Fibroblast of the aortic adventitia (primary cell): ENCODE data around the gene LGALS7. TPM values are rescaled to one million over a fixed set of nuclear protein-coding genes. Genes with fewer than 3 reads are reported as not detected.

Source experiments
- DNase-seq: peaks from one replicate; pipeline ENCODE4 v3.0.0-alpha.2; 2010; ENCODE audit warnings: low read depth
- H3K4me3 ChIP-seq: 2 replicates; pipeline ENCODE4 v1.5.1; 2011; ENCODE audit warnings: low read depth, mild to moderate bottlenecking, control low read depth, low read length, moderate library complexity
- total RNA-seq: library from RNA; depleted of rRNA; stranded (reverse); fragments of >200 nt; gene quantifications from 2 replicates; pipeline ENCODE4 v1.2.3, GENCODE V29; 2012; ENCODE audit warnings: low replicate concordance
- TF ChIP-seq, protein P1 (sequence below): IDR thresholded peaks from 2 replicates; pipeline ENCODE4 v1.5.1; 2011; ENCODE audit warnings: mild to moderate bottlenecking, low read length, control low read depth, inconsistent platforms; ENCODE audit not compliant: insufficient read depth

LGALS7 gene
- total RNA-seq, 1 donor: 0.72 TPM

DNA sequence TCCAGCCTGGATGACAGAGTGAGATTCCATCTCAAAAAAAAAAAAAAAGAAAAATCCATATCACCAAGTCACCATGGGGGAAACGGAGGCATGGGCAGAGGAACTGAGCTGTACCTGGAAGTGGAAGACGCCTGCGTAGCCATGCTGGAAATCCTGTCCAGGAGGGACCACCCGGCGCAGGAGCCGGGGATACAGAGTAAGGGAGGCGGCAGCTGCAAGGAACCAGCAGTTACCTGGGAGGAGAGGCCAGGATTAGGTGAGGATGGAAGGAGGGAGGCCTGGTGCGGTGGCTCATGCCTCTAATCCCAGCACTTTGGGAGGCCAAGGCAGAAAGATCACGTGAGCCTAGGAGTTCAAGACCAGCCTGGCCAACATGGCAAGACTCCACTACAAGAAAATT, 31.0 kb downstream of the LGALS7 start:
- H3K4me3 ChIP-seq: no peak overlapping the region
- TF ChIP-seq, protein P1, sequence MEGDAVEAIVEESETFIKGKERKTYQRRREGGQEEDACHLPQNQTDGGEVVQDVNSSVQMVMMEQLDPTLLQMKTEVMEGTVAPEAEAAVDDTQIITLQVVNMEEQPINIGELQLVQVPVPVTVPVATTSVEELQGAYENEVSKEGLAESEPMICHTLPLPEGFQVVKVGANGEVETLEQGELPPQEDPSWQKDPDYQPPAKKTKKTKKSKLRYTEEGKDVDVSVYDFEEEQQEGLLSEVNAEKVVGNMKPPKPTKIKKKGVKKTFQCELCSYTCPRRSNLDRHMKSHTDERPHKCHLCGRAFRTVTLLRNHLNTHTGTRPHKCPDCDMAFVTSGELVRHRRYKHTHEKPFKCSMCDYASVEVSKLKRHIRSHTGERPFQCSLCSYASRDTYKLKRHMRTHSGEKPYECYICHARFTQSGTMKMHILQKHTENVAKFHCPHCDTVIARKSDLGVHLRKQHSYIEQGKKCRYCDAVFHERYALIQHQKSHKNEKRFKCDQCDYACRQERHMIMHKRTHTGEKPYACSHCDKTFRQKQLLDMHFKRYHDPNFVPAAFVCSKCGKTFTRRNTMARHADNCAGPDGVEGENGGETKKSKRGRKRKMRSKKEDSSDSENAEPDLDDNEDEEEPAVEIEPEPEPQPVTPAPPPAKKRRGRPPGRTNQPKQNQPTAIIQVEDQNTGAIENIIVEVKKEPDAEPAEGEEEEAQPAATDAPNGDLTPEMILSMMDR: no peak
- DNase-seq: no peak

DNA sequence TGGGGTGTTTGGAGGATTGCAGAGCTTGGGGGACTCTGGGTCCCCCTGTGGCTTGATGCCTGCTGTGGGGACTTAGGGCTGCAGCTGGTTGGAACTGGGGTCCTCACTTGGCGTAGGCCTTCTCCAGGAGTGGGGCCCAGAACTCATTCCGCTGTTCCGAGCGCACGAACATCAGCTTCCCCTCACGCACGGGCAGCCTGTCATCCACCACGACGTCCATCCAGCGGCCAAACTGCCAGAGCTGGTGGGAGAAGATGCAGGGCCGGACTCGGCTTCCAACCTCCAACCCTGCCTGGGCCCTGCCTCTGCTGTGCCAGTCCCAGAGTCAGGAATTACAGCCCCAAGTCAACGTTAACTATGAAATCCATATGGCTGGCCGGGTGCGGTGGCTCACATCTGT, 31.6 kb downstream of the LGALS7 start:
- TF ChIP-seq, protein P1: no peak
- H3K4me3 ChIP-seq: no peak overlapping the region
- DNase-seq: no peak

DNA sequence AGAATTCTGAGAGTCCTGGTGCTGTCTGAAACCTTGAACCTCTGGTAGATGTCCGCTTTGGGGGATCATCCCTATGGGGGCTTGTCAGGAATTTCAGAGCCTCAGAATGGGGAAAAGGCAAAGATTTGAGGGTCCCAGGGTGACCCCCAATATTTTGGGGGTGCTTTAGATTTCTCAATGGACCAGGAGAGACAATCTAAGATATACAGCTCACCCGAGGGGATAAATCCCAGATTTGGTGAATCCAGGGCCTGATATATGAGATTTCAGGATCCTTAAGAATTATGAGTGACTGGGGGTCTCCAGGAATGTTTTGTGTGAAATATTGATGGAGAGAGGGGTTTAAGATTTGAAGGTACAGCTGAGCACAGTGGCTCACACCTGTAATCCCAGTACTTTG, 32.4 kb downstream of the LGALS7 start:
- no peak overlapping the region for H3K4me3 ChIP-seq
- DNase-seq: no peak
- TF ChIP-seq, protein P1: no peak

DNA sequence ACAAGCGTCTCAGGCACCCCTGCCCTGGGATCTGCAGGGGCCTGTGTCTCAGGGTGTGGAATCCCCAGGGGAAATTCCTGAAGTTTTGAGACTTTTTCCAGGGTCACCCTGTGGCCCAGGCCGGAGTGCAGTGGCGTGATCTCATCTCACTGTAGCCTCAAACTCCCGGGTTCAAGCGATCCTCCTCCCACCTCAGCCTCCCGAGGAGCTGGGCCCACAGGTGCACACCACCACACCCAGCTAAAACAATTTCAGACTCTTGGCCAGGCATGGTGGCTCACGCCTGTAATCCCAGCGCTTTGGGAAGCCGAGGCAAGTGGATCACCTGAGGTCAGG, 33.1 kb downstream of the LGALS7 start:
- no peak overlapping the region for H3K4me3 ChIP-seq
- no peak for DNase-seq
- TF ChIP-seq, protein P1: no peak

DNA sequence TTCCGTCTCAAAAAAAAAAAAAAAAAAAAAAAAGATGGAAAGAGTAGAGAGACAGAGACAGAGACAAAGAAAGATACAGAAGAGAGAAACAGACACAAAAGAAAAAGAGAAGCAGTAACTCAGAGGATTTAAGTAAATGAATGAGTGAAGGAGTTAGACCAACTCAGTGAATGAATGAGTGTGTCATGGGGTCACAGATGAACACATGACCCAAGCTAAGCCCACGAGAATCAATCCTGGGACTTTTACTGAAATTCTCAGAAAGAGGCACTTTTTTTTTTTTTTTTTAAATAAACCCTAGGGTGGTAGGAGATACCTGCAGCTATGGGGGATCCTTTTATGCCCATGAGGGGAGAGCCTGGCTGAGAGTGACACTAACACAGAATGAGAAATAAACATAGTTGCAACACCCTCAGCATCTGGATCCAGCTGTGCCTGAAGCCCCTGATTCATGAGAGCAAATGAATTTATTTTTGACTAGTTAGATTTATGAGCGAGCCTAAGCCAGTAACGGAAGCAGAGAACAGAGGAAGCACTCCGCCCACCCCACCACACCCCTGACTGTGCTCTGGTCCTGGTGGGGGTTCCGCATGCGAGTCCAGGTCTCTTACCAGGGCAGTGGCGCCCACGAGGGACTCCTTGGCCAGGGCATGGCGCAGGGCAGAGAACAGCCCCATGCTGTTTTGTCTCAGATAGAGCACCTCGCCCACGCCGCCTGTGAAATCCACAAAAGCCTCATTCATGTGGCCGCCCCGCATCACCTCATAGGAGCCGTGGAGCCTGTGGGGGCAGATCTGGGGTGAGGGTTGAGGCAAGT, 33.7 kb downstream of the LGALS7 start:
- DNase-seq: no peak
- no peak overlapping the region for H3K4me3 ChIP-seq
- TF ChIP-seq, protein P1: no peak

DNA sequence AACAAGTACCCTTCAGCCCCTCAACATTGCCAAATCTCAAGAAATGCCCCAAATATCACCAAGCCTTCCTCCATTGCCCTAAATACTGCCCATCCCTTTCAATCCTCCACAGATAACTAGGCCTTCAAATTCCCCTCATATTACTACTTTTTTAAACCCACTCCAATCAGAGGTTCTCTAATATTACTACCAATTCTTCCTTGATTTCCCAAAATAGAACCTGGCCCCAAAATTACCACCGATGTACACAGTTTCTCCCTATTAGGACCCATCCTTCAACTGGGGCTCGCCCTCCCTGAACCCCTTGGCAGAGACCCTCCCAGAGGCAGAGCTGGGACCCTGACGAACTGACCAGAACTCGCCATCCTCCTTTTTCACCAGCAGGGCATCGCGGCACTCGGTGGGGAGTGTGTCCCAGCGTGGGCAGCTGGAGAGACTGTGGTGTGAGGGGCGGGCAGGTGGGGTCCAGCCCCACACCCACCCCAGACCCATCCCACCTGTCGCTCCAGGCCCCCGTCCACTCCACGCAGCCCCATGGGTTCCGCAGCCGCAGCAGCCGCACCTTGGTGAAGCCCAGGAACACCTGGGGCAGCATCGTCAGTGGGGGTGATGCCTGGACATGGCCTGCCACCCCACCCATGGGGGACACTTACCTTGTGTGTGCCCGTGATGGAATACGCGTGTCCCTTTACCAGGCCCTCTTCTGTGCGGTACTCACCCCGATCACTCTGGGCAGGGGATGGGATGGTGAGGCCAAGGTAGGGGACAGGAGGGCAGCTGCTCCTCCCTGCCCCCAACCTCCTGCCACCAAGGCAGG, 35.2 kb downstream of the LGALS7 start:
- TF ChIP-seq, protein P1: no peak
- DNase-seq: no peak
- H3K4me3 ChIP-seq: no peak overlapping the region
